GM19240 (cell line): ENCODE results near the gene ZNG1B.
A peak's percentile ranks its signal among the peaks of the same experiment; 100 is the strongest.
"Not testable (repeated sequence)": the region's sequence is repeated elsewhere in the genome, so short reads cannot be mapped to it uniquely, and the experiment has no call there.

Experiments used
- DNase-seq: peaks from one replicate; pipeline ENCODE4 v3.0.0; 2011; ENCODE audit warnings: low spot score; ENCODE audit not compliant: insufficient read length

The ZNG1B gene

DNA sequence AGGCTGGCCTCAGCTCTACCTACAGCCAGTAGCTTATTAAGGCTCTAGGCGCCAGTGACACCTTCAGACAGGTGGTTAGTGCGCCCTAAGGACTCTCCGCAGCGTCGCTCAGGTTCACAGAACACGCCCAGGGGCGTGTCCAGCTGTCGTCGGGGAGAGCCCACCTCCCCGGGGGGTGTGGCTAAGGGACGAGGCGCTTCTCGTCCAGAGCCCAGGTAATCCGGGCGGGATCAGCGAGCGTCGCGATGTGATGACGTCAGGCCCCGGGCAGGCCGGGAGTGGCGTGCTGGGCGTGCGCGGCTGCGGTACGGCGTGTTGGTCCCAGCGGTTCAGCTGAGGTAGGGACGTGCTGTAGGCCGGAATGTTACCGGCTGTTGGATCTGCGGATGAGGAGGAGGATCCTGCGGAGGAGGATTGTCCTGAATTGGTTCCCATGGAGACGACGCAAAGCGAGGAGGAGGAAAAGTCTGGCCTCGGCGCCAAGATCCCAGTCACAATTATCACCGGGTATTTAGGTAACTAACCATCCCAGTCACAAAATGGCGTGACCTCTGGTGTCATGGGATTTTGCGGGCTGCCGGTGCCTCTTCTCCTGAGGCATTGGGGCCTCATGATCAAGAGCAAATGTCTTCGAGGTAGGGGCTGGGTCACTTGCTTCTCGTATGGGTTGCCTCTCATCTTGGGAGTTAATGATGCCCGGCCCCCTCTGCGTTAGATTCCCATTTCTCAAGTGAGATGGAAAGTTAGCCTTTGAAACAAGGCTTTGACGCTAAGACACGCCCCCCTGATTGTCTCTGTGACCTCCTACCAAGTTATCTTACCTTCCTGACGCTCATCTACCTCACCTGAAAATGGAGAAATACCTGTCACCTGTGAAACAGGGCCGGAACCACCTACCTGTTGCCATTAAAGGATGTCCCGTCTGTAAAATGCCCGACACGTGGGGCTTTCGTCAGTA lies at the start of gene ZNG1B:
ZNG1B (plus strand) TSS at position 184 of the 958 bp plus-strand sequence; CDS start at position 362, 178 bp downstream.
- not testable (repeated sequence) for DNase-seq

DNA sequence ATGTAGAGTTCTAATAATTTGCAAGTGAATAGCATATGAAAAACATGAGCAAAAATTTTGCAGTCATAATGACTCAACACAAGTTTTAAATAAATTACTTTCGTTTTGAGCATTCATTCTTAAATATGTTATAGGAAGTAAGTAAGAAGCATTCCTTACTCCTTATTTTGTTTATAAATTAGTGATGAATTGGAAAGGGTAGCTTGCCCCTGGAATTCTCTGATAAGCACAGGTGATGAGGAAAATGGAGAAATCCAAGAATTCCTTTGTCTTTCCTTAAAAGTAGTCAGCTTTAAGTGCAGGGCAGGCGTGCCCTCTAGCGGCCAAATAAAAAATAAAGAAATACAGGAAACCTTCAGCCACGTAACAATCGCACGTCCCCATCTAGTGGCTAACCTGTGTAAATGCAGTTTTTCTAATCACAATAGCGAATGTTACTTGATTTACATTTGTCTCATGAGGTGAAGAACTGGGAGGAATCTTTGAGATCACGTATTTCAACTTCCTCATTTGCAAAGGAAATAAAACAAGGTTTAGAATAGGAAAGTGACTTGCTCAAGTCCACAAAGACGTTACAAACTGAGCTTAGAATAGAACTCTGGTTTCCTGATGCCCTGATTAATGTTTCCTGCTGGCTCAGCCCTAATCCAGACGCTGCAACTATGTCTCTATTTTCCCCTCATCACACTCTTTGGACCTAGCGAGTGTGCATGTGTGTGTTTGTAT lies 47.2 kb upstream of the ZNG1B start:
- DNase-seq = peak; percentile 28

DNA sequence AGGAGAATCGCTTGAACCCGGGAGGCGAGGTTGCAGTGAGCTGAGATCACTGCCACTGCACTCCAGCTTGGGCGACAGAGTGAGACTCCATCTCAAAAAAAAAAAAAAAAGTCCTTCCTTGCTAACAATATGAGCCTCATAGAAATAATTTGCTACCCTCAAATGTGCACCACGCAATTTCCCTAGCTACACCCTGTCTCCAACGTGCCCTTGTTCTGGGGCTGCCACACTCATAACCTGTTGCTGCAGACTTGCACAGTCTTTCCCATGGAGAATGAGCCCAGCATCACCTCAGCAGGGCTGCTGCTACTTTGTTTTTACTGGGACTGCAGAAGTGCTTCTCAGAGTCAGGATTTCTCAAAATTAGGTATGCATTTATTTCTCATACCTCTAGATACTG lies 46.4 kb upstream of the ZNG1B start:
- DNase-seq = no peak

DNA sequence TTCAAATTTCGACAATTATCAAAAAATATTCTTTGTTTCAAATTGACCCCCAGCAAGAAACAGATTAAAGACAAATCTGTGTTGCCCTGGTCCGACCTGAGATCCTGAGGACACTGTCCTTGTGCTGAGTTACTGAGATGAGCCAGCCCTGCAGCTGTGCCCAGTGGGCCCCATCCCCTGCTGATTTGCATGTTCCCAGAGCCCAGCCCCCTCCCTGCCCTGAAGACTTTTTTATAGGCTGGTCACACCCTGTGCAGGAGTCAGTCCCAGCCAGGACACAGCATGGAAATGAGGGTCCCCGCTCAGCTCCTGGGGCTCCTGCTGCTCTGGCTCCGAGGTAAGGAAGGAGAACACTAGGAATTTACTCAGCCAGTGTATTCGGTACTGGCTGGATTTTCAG lies 31.4 kb upstream of the ZNG1B start:
- DNase-seq = no peak

DNA sequence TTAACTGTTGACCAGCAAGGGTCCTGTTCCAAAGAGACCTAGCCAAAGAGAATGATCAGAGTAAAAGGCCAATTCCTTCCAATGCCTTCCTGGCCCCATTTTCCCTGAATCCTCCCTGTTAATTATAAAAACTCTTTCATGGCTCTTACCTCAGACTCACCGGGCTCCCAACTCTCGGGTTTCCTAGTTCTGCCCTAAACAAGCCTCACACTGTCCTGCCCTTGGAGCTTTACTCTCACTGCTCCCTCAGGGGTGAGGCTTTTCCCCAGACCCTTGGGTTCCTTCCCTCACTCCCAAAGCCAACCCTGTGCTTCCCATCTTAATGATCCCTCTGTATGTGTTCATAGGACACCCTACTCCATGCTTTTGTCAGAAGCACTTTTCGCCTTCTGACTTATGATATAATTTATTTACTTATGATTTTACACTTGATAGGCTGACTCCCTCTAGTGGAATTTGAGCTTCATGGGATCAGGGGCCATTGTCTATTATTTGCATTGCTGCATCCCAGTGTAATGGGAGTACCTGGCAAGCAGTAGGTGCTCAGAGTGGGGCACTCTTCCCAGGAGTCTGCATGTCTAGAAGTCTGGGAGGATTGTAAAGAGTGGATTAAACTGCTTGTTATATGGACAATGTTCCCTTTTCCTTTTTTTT lies 29.9 kb upstream of the ZNG1B start:
- no peak for DNase-seq

DNA sequence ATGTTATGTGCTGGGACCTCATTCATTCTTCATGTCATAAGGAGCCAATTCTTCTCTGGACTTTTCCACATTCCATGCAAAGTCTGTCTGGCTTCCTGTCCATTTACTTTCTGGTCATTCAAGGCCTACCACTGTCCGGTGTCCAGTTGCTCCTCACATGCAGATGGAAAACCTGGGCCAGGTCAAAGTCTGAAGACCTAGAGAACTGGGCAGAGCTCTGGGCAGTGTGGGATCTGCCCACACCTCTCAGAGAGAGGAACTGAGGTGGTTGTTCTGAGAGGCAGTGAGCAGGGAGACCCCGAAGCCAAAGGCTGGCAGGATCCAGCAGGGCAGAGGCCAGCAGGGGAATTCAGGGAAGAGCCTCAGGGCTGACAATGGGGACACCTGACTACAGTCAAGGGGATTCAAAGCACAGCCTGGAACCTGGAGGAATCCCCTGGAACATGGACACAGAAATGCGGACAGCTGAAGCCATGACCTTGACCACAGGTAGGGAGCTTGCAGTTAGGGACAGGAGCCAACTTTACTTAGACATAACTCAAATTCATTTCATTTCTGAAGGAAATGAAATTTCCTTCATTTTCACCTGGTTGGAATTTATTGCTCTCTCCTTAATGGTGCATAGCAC lies 25.7 kb upstream of the ZNG1B start:
- DNase-seq = not testable (repeated sequence)

DNA sequence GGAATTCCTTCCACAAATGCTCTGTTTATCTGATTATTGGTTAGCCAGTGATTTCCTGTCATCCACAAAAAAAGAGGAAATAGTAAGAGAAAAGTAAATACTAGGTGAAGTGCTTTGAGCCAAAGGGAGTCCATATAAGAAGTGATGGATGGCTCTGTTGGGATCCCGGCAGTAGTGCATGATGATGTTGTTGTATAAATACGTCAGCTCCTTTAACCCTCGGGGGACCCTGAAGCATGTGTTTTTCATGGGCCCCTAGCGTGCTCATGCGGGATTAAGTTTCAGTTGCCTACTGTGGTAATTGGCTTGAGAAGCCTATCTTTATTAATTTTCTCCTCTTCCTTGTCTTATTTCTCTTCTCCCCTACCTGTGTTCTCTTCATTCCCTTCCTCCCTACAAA lies 24.7 kb upstream of the ZNG1B start:
- DNase-seq = not testable (repeated sequence)

DNA sequence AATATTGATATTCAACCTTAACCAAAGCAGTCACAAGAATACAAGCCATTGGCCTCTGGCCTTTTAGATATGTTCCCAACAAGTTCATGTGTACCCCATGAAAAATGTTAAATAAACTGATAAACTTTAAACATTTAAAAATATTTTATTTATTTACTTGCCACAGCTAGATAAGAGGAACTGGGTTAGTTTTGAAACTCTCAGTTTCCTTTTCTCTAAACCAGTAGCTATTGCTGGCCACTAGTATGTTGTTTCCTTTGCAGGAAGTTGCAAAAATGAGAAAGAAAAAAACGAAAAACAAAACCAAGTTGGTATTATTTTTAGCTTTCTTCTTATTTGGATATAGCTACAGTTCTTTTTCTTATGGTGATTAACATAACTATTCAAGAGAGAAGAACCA lies 5.7 kb upstream of the ZNG1B start:
- DNase-seq = not testable (repeated sequence)

DNA sequence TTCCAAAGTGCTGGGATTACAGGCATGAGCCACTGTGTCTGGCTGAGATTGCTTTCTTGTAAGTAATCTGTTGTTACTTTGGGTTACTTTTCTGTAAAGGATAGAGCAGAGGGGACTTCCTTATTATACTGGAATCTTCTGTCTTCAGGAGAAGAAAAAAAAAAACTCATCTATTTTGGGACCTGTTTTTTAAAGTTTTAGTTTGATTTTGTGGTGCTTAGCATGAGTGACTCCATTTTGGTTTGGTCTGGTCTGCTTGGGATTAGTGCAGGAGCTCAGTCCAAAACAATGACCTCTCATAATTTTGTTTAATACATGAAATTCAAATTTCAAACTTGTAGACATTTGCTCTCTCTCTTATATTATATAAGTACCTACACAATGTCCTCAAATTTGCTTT lies 4.0 kb upstream of the ZNG1B start:
- not testable (repeated sequence) for DNase-seq

DNA sequence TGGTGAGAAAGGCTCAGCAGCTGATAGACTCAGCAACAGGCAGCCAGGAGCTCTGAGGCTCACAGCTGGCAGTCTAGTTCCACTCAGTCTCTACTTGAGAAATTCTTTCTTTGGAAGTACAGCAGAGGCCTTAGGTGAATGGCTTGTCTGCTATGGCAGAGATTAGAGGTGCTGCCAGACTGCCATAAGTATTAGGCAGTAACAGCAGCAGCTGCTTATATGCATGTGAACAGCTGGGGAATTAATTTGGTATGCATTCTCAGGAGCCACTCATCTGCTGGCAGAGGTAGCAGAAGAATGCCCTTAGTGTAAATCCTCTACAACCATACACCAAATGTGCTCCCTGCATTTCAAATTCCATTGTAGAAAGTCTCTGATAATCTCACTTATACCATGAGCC lies 28.3 kb downstream of the ZNG1B start:
- not testable (repeated sequence) for DNase-seq

DNA sequence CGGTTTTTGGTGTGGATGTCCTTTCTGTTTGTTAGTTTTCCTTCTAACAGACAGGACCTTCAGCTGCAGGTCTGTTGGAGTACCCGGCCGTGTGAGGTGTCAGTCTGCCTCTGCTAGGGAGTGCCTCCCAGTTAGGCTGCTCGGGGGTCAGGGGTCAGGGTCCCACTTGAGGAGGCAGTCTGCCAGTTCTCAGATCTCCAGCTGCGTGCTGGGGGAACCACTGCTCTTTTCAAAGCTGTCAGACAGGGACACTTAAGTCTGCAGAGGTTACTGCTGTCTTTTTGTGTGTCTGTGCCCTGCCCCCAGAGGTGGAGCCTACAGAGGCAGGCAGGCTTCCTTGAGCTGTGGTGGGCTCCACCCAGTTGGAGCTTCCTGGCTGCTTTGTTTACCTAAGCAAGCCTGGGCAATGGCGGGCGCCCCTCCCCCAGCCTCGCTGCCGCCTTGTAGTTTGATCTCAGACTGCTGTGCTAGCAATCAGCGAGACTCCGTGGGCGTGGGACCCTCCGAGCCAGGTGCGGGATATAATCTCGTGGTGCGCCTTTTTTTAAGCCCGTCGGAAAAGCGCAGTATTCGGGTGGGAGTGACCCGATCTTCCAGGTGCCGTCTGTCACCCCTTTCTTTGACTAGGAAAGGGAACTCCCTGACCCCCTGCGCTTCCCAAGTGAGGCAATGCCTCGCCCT lies 39.3 kb downstream of the ZNG1B start:
- not testable (repeated sequence) for DNase-seq

DNA sequence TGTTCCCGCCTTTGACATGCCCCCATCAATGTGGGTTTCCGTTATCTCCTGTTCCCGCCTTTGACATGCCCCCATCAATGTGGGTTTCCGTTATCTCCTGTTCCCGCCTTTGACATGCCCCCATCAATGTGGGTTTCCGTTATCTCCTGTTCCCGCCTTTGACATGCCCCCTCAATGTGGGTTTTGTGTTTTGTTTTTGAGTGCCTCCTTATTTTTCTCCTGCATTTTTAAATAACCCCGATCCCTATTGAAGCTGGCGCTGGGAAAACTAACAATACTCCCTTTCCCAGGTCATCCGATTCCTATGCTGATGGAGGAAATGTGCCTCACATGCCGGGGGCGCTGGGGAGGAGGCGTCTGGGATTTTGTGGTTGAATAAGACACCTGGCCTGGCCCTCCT lies 59.0 kb downstream of the ZNG1B start:
- DNase-seq = not testable (repeated sequence)

DNA sequence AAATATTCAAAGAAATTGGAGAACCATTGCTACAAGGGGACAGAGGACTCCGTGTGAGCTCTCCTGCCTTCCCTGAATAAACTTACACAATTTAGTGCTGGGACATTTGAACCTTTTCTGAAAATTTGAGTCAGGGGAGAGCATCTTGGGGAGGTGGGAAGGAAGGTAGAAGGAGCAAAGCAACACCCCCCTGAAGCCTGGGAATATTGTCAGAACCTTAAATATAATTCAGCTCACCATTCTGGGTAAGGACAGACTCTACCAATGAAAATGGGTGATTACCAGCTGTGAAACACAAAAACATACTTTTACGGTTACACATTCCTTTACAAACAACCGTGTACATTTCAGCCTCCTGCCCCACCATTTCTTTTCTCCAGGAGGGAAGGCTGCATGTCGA lies 60.9 kb downstream of the ZNG1B start, which contains the start of gene FOXD4L1:
FOXD4L1 (plus strand) TSS at position 301 of the 400 bp plus-strand sequence. CDS start 592 bp downstream, outside the sequence.
- not testable (repeated sequence) for DNase-seq

DNA sequence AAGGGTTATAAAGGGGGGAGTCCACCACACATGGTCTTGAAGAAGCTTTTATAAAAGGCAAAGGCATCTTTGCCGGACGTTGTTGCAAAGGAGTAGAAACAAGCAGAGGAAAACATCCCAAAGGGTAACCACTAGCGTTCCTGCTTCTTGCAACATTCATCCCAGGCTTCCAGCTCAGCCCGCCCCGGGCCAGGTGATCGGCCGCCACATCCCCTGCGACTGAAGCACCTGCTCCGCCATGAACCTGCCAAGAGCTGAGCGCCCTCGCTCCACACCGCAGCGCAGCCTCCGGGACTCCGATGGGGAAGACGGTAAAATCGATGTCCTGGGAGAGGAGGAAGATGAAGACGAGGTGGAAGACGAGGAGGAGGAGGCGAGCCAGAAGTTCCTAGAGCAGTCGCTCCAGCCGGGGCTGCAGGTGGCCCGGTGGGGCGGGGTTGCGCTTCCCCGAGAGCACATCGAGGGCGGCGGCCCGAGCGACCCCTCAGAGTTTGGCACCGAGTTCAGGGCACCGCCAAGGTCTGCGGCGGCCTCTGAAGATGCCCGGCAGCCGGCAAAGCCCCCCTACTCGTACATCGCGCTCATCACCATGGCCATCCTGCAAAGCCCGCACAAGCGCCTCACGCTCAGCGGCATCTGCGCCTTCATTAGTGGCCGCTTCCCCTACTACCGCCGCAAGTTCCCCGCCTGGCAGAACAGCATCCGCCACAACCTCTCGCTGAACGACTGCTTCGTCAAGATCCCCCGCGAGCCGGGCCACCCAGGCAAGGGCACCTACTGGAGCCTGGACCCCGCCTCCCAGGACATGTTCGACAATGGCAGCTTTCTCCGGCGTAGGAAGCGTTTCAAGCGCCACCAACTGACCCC lies 61.8 kb downstream of the ZNG1B start:
- not testable (repeated sequence) for DNase-seq

DNA sequence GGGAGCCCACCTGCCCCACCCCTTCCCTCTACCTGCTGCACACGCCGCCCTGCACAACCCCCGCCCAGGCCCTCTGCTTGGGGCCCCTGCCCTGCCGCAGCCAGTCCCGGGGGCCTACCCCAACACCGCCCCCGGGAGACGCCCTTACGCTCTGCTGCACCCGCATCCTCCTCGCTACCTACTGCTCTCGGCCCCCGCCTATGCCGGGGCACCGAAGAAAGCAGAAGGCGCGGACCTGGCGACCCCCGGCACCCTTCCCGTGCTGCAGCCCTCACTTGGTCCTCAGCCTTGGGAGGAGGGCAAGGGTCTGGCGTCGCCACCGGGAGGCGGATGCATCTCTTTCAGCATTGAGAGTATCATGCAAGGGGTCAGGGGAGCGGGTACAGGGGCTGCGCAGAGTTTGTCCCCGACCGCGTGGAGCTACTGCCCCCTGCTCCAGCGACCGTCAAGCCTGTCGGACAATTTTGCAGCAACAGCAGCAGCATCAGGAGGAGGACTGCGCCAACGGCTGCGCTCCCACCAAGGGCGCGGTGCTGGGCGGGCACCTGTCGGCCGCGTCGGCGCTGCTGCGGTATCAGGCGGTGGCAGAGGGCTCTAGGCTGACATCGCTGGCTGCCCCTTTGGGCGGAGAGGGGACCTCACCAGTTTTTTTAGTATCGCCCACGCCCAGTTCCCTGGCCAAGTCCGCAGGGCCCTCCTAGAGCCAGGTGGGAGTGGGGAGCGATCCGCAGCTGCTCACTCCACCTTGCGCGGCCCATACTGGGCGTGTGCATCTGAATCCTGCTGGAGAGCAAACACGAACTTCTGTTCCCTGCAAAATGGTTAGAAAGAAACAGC lies 62.6 kb downstream of the ZNG1B start:
- not testable (repeated sequence) for DNase-seq

DNA sequence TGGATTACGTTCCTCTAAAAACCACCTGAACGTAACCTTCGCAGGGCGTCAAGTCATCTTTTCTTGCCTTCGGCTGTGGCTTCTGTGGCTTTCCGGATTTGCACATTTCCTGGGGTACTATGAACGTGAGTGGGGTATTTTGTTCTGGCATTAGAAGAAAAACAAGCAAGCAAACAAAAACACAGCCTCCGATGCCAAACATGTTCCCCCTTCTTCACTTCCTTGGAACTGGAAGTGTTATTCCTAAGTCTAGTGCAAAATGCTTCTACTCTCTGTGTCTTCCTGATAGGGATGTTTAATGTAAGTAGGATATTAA lies 63.2 kb downstream of the ZNG1B start:
- DNase-seq = not testable (repeated sequence)

DNA sequence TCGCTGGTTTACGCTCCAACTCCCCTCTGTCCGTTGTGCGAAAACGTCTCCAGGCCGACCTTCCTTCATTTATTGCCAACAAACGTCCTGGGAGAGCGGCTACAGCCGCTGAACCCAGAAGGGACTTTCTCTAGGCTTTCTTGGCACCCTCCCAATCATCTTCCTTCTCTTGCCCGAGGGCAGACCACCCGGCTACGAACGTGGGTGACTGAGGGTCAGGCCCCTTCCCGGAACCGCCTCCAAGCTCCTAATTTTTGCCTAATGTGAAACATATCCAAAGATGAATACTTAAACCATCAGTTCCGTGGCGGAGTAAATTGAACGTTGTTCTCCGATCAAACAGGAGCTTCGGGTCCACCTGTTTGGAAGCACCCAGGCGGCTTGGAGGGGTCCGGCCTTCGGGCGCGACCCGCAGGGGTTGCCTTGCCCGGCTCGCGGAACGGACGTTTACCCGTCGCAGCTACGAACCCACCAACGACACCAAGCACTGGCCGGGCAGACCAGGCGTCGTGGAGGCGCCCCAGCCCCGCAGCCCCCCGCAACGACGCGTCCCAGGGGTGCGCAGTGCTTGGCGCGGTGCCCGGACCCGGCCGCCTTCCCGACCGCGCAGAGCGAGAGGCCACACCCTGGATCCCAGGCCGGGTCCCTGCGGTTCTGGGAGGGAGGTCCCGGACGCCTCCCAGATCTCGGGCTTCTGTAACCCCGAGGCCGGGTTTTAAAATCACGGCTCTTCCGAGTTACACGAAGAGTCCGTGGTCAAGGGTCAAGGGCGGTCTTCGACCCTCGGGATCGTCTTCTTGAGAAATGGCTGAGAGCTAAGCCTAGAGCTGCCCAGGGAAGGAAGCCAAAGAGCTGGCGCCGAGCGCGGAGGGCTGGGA lies 65.0 kb downstream of the ZNG1B start:
- not testable (repeated sequence) for DNase-seq
